SK-N-SH (cell line): ENCODE results near the gene TMEM74B.

ENCODE experiments used
- EP300 ChIP-seq, 2 experiments: IDR thresholded peaks; 2 replicates each; pipeline versions ENCODE4 v1.4.0 to v1.6.1; 2012; ENCODE audit warnings: borderline replicate concordance in 1 of 2, low read depth in 1 of 2, low read length in 1 of 2
- FOXM1 ChIP-seq: IDR thresholded peaks from 2 replicates; pipeline ENCODE4 v1.4.0; 2012; ENCODE audit warnings: low read depth, mild to moderate bottlenecking
- NRF1 ChIP-seq: IDR thresholded peaks from 2 replicates; pipeline ENCODE4 v1.6.1; 2012; ENCODE audit warnings: low read depth, mild to moderate bottlenecking, low read length
- RAD21 ChIP-seq: IDR thresholded peaks from 2 replicates; pipeline ENCODE4 v1.6.1; 2012; ENCODE audit warnings: mild to moderate bottlenecking, low read length
- RFX5 ChIP-seq: IDR thresholded peaks from 2 replicates; pipeline ENCODE4 v1.6.1; 2012; ENCODE audit warnings: mild to moderate bottlenecking, improper control_type of control experiment, low read length
- TCF12 ChIP-seq: IDR thresholded peaks from 2 replicates; pipeline ENCODE4 v1.4.0; 2012
- TF ChIP-seq, protein P1 (sequence below): IDR thresholded peaks from 2 replicates; pipeline ENCODE4 v1.6.1; 2012; ENCODE audit warnings: mild to moderate bottlenecking, low read depth, low read length, moderate library complexity

DNA sequence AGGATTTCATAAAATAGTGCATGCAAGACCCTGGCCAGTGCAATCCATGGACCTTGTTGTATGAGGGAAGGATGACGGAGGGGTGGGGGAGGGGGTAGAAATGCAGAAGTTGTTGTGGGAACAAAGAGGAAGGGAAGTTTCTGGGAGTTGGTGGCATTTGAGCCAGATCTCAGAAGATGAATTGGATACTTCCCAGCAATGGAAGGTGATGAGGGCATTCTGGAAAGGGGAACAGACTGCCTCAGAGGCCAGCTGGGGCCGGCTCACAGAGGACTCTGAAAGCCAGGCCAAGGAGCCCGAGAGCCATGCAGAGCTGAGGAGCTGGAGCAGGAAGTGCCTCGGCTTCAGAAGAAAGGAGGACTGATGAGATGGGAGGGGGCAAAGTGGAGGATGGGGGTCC lies 2.7 kb downstream of the TMEM74B start:
- TF ChIP-seq EP300 (IDR thresholded peaks at IDR 0.05; ENCODE audit: borderline replicate concordance in 1 of 2, low read depth in 1 of 2, low read length in 1 of 2) (no peak), RFX5 (no peak), RAD21 (no peak), TCF12 (no peak), NRF1 (no peak), FOXM1 (no peak)
- TF ChIP-seq, protein P1, sequence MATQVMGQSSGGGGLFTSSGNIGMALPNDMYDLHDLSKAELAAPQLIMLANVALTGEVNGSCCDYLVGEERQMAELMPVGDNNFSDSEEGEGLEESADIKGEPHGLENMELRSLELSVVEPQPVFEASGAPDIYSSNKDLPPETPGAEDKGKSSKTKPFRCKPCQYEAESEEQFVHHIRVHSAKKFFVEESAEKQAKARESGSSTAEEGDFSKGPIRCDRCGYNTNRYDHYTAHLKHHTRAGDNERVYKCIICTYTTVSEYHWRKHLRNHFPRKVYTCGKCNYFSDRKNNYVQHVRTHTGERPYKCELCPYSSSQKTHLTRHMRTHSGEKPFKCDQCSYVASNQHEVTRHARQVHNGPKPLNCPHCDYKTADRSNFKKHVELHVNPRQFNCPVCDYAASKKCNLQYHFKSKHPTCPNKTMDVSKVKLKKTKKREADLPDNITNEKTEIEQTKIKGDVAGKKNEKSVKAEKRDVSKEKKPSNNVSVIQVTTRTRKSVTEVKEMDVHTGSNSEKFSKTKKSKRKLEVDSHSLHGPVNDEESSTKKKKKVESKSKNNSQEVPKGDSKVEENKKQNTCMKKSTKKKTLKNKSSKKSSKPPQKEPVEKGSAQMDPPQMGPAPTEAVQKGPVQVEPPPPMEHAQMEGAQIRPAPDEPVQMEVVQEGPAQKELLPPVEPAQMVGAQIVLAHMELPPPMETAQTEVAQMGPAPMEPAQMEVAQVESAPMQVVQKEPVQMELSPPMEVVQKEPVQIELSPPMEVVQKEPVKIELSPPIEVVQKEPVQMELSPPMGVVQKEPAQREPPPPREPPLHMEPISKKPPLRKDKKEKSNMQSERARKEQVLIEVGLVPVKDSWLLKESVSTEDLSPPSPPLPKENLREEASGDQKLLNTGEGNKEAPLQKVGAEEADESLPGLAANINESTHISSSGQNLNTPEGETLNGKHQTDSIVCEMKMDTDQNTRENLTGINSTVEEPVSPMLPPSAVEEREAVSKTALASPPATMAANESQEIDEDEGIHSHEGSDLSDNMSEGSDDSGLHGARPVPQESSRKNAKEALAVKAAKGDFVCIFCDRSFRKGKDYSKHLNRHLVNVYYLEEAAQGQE: no peak
